Measurements from ENCODE around the gene RHBDD3. TPM values are rescaled to one million over a fixed set of nuclear protein-coding genes. Genes with fewer than 3 reads are reported as not detected.

The RHBDD3 gene
- total and polyA plus RNA-seq, 9 of the 15 experiments (the other 6 are each of a cell fraction or from before 2014, with no cell fraction given) = 0.32 to 35.6 (median 14.0) TPM

DNA sequence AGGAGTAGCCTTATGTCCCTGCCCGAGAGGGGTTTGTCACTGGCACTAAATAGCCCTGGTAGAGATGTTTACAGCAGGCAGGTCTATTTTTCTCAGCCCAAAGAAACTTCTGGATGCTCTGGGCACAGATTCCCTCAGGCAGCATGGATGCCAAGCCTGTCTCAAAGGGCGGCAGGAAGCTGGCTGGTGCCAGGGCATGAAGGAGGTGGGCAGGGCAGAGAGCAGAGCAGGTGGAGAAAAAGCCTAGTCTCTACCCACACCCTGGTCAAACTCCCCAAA lies 34.6 kb upstream of the RHBDD3 start:
- no peak for FAIRE-seq
- no TSS peak for BruUV-seq (replicated peaks)

More for the DNA sequence above, 34.6 kb upstream of the RHBDD3 start:
- no peaks in the 10 kb centered on the region for H3K27me3 ChIP-seq (ENCODE audit: control insufficient read depth in 2 of 2, insufficient read depth in 2 of 2, low read length in 2 of 2)
- H3K4me1 ChIP-seq (replicated peaks in 1 of 2; ENCODE audit: control insufficient read depth in 2 of 2, insufficient read depth in 2 of 2, low read length in 2 of 2) = peaks cover 7 to 55% of the 10 kb centered on the region in 2 experiments
- TF ChIP-seq EGR1 (conservative IDR thresholded peaks at IDR 0.05) (no peak), ZNF133 (CRISPR knock-in tag; IDR thresholded peaks at IDR 0.05) (no peak), SUPT5H (IDR thresholded peaks at IDR 0.05) (no peak), TGIF2 (CRISPR knock-in tag; IDR thresholded peaks at IDR 0.05) (no peak), SIN3A (IDR thresholded peaks at IDR 0.05; ENCODE audit: borderline replicate concordance in 2 of 2, control insufficient read depth in 1 of 2, low read depth in 2 of 2, low read length in 2 of 2) (no peak), TEAD4 (IDR thresholded peaks at IDR 0.05; ENCODE audit: low read length) (no peak), TEAD4 (CRISPR knock-in tag; IDR thresholded peaks at IDR 0.05; ENCODE audit: borderline replicate concordance) (no peak), RB1 (IDR thresholded peaks at IDR 0.05; ENCODE audit: low read depth) (no peak), GTF2E2 (tag; IDR thresholded peaks at IDR 0.05) (no peak), COPS2 (conservative IDR thresholded peaks at IDR 0.05) (no peak), ZC3H8 (IDR thresholded peaks at IDR 0.05) (no peak), NFXL1 (CRISPR knock-in tag; IDR thresholded peaks at IDR 0.05) (no peak), XRCC5 (IDR thresholded peaks at IDR 0.05; ENCODE audit: low read depth, low read length) (no peak), ZNF12 (CRISPR knock-in tag; IDR thresholded peaks at IDR 0.05) (no peak), CBX2 (IDR thresholded peaks at IDR 0.05; ENCODE audit: insufficient read depth, low read length, poor library complexity, severe bottlenecking) (no peak), ZFP1 (CRISPR knock-in tag; IDR thresholded peaks at IDR 0.05) (no peak), NR4A1 (CRISPR knock-in tag; IDR thresholded peaks at IDR 0.05) (no peak), NR4A1 (tag; IDR thresholded peaks at IDR 0.05) (no peak)
- TF ChIP-seq, protein P1, sequence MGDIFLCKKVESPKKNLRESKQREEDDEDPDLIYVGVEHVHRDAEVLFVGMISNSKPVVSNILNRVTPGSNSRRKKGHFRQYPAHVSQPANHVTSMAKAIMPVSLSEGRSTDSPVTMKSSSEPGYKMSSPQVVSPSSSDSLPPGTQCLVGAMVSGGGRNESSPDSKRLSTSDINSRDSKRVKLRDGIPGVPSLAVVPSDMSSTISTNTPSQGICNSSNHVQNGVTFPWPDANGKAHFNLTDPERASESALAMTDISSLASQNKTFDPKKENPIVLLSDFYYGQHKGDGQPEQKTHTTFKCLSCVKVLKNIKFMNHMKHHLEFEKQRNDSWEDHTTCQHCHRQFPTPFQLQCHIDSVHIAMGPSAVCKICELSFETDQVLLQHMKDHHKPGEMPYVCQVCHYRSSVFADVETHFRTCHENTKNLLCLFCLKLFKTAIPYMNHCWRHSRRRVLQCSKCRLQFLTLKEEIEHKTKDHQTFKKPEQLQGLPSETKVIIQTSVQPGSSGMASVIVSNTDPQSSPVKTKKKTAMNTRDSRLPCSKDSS (IDR thresholded peaks at IDR 0.05; ENCODE audit: low read depth, partially characterized antibody) = no peak
- TF ChIP-seq, protein P2, sequence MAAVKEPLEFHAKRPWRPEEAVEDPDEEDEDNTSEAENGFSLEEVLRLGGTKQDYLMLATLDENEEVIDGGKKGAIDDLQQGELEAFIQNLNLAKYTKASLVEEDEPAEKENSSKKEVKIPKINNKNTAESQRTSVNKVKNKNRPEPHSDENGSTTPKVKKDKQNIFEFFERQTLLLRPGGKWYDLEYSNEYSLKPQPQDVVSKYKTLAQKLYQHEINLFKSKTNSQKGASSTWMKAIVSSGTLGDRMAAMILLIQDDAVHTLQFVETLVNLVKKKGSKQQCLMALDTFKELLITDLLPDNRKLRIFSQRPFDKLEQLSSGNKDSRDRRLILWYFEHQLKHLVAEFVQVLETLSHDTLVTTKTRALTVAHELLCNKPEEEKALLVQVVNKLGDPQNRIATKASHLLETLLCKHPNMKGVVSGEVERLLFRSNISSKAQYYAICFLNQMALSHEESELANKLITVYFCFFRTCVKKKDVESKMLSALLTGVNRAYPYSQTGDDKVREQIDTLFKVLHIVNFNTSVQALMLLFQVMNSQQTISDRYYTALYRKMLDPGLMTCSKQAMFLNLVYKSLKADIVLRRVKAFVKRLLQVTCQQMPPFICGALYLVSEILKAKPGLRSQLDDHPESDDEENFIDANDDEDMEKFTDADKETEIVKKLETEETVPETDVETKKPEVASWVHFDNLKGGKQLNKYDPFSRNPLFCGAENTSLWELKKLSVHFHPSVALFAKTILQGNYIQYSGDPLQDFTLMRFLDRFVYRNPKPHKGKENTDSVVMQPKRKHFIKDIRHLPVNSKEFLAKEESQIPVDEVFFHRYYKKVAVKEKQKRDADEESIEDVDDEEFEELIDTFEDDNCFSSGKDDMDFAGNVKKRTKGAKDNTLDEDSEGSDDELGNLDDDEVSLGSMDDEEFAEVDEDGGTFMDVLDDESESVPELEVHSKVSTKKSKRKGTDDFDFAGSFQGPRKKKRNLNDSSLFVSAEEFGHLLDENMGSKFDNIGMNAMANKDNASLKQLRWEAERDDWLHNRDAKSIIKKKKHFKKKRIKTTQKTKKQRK (IDR thresholded peaks at IDR 0.05; ENCODE audit: borderline replicate concordance, low read depth, low read length) = no peak
- H3K9ac ChIP-seq (ENCODE audit: insufficient read depth in 1 of 2, low read depth in 2 of 2, low read length in 2 of 2) = no peak overlapping the region
- DNase-seq (ENCODE audit: extremely low read depth in 1 of 4, low spot score in 3 of 4) (no peak), ATAC-seq (no peak)
- ChIA-PET POLR2A (interaction anchor here (0.6 to 2.1 kb wide), 2 partner anchors 8 to 16 kb away, joined by 3 to 9 read pairs; no protein-coding TSS in a partner anchor), CTCF (ENCODE audit: low intra/inter-chr PET ratio) (no interaction called here)
- peaks cover 31% of the 10 kb centered on the region for H3K36me3 ChIP-seq (ENCODE audit: control insufficient read depth, insufficient read depth, low read length)
- H3K79me2 ChIP-seq (ENCODE audit: control insufficient read depth, insufficient read depth, low read length) = peaks cover 4% of the 10 kb centered on the region
- no peak overlapping the region for H3K4me3 ChIP-seq
- WGBS (ENCODE audit: insufficient coverage, low coverage, missing lambda C conversion rate) = 96% methylated on average over 2 of the region's 2 CpGs
- no peaks in the 10 kb centered on the region; the same call in 1 of the 2 replicates for H4K20me1 ChIP-seq (replicated peaks; ENCODE audit: control insufficient read depth, insufficient read depth, low read length)
- intact Hi-C loops (cut with micrococcal nuclease) (no loop called here), in situ Hi-C loops (cut with MboI) (no loop called here)
- no peak overlapping the region for H2AFZ ChIP-seq (ENCODE audit: low read depth, low read length)
- no peaks in the 10 kb centered on the region for H3K9me3 ChIP-seq (replicated peaks; ENCODE audit: control insufficient read depth, insufficient read depth, low read depth, low read length)
- no peak overlapping the region for H3K4me2 ChIP-seq (ENCODE audit: insufficient read depth, low read length)
- H3K27ac ChIP-seq (ENCODE audit: extremely low read depth, low read depth, low read length) = no peak overlapping the region
- H3K9me1 ChIP-seq (ENCODE audit: control insufficient read depth, insufficient read depth, low read length) = no peaks in the 10 kb centered on the region

All from K562 (cell line).